GM18951 (cell line): ENCODE measurements around the gene GRM5.
"Not testable (repeated sequence)": the region's sequence is repeated elsewhere in the genome, so short reads cannot be mapped to it uniquely, and the experiment has no call there.

Experiments used
- POLR2A ChIP-seq: IDR thresholded peaks from 4 replicates; pipeline ENCODE4 v1.6.1; 2011; ENCODE audit warnings: mild to moderate bottlenecking; ENCODE audit not compliant: insufficient read length, insufficient read depth; ENCODE audit errors: extremely low read depth
- in situ Hi-C: fragments of 300-500 bp; cut with MboI; formaldehyde crosslinking; loops from one replicate; pipeline ENCODE4 v1.12.0; 2022; ENCODE audit warnings: low sequenced_read_pairs, mixed read lengths, inconsistent platforms; ENCODE audit not compliant: unreplicated experiment

Gene GRM5

GRCh38 chr11:89021339-89021738 lies 44.4 kb downstream of the GRM5 start:
- in situ Hi-C loops: no loop called here
- TF ChIP-seq POLR2A: no peak

DNA sequence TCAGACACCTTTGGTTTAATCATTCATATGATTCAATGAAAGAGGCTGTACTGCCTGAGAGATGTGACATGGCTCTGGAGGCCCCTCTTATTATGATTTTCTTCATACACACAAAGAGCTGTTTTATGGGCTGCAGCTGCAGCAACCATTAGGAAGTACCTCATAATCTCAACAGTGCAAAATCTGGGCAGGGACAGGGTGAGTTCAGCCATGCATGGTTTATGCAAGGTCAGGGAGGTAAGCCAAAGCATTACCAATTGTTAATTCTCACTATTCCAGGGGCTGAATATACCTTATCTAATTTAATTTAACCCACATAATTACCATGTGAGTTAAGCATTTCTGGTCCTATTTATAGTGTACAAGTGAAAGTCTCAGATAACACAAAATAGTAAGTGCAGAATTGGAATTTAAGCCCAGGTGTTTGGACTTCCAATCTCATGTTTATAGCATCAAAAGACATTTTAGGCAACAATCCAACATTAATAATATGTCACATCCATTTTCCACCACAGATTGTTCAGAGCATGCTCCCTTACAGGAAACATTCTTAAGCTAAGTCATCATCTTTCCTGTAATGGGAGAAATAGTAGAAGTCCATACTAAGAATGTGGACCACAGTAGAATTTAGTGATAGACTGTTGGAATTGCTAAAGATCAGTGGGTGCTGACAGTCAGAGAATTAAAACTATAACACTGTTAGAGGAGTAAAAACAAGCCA lies 45.8 kb downstream of the GRM5 start:
- in situ Hi-C loops: not testable (repeated sequence)

- in situ Hi-C loops: no loop called here
- no peak for TF ChIP-seq POLR2A
These were observed 49.6 kb downstream of the GRM5 start for GRCh38 chr11:89016214-89016613.

DNA sequence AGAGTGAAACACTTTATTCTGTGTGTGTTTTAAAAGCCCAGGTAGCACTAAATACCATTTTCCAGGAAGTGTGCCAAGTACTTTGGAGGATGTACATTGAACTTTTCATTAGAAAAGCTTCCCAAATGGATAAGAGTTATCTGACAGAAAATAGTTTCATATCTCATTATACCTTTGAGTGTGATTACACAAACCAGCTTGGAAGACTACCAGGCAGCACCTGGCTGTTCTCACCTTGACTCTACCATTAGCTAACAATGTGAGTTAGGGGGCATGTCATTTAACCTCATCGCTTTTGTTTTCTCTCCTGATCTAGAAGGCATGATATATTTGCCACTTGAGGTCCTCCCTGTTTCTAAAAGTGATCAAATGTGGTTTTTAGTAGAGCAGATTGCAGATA lies 50.2 kb downstream of the GRM5 start:
- no peak for TF ChIP-seq POLR2A
- in situ Hi-C loops: no loop called here

GRCh38 chr11:89000852-89001251 lies 64.9 kb downstream of the GRM5 start:
- in situ Hi-C loops: not testable (repeated sequence)

- TF ChIP-seq POLR2A: no peak
- in situ Hi-C loops: no loop called here
These were observed 86.1 kb downstream of the GRM5 start for GRCh38 chr11:88979641-88980040.

DNA sequence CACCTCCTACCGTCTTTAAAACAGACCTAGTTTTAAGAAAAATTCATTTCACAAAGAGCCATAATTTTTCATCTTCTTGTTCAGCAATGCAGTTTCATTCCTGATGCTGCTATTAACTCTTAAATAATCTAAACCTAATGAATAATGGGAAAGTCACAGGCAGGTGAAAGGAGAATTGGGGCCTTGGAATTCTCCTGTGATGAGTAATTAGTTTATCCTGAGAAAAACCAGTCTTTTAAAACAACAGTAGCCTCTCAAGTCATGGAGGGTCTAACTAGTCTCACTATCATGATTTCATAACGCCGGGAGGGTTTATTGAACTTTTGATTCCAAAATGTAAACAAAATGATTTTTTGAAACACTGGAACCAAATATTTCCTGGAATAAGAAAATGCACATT lies 86.8 kb downstream of the GRM5 start:
- in situ Hi-C loops: not testable (repeated sequence)

DNA sequence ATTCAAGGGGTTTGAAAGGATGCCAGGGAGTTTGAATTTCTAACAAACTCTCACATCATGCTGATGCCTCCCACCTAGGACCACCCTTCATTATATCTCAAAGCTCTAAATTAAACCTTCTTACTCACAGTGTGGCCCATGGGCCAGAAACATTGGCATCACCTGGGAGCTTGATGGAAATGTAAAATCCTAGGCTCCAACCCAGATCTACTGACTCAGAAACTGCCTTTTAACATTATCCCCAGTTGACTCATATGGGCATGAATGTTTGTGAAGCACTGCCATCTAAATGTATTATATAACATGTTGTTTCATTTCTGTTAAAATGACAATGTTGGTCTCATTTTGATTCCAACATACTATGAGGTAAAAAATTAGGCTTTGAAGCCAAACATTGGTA lies 90.3 kb downstream of the GRM5 start:
- in situ Hi-C loops: not testable (repeated sequence)

DNA sequence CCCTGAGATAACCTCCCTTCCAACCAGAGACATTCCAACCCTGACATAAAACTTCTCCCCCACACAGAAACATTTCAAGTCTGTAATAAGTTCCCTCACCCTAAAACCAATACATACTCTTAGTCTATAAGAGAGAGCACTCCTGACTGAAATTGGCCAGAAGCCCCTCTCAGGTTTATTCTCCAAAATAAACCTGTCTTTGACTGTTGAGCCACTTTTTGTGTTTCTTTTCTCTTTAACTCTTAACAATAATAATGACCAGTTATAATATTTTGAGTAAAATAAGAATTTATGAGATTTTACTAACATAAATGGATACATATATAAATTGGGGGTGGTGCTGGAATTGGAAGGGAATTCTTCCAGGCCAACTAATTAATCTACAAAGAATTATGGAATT lies 93.6 kb downstream of the GRM5 start:
- in situ Hi-C loops: no loop called here
- no peak for TF ChIP-seq POLR2A

GRCh38 chr11:88961621-88962020 lies 104.2 kb downstream of the GRM5 start:
- in situ Hi-C loops: not testable (repeated sequence)

DNA sequence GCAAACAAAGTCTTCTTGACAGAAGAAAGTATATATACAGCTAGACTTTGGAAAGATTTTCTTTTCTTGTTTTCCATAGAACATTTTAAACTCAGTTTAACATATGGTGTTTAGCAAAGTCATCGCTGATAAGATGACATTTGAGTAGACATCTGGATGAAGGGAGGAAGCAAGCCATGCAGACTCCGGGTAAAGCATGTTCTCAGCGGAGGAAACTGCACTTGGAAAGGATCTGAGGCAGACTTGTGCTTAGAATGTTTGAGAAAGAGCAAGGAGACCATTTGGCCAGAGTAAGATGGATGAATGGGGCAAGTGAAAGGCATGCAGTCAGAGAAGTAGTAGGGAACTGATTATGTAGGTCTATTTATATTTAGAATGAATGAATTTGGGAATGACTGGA lies 105.9 kb downstream of the GRM5 start:
- in situ Hi-C loops: not testable (repeated sequence)

- no peak for TF ChIP-seq POLR2A
- in situ Hi-C loops: no loop called here
These were observed 114.8 kb downstream of the GRM5 start for GRCh38 chr11:88950975-88951374.

- in situ Hi-C loops: not testable (repeated sequence)
These were observed 116.9 kb downstream of the GRM5 start for GRCh38 chr11:88948908-88949307.

GRCh38 chr11:88947843-88948572 lies 117.8 kb downstream of the GRM5 start:
- in situ Hi-C loops: not testable (repeated sequence)

- in situ Hi-C loops: not testable (repeated sequence)
These were observed 136.1 kb downstream of the GRM5 start for GRCh38 chr11:88929665-88930064.

DNA sequence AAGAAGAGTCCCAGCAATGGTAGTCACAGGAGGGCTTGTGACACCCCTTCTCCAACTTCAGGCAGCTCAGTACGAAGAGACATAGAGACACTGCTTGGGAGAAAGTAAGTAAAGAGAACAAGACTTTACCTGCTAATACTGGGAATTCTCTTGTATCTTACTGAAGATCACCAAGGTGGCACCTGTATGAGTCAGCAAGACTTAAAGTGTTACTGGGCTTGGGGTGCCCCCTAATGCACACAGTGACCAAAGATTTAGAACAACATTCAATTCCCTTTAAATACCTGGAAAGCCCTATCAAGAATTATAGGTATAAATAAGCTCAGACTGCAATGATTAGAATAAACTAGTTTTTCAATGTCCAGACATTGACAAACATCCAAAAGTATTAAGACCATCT lies 148.7 kb downstream of the GRM5 start:
- in situ Hi-C loops: not testable (repeated sequence)
